GM12873 (cell line): ENCODE data around the gene GSDME.

Experiments
- TF ChIP-seq, protein P1 (sequence below): IDR thresholded peaks from 2 replicates; pipeline ENCODE4 v1.5.1; 2012; ENCODE audit warnings: low read depth, mild to moderate bottlenecking, moderate library complexity, low read length, control low read depth; ENCODE audit not compliant: insufficient read depth; ENCODE audit errors: missing control alignments

GSDME gene

GRCh38 chr7:24697416-24697815 lies 59.8 kb downstream of the GSDME start:
- TF ChIP-seq, protein P1, sequence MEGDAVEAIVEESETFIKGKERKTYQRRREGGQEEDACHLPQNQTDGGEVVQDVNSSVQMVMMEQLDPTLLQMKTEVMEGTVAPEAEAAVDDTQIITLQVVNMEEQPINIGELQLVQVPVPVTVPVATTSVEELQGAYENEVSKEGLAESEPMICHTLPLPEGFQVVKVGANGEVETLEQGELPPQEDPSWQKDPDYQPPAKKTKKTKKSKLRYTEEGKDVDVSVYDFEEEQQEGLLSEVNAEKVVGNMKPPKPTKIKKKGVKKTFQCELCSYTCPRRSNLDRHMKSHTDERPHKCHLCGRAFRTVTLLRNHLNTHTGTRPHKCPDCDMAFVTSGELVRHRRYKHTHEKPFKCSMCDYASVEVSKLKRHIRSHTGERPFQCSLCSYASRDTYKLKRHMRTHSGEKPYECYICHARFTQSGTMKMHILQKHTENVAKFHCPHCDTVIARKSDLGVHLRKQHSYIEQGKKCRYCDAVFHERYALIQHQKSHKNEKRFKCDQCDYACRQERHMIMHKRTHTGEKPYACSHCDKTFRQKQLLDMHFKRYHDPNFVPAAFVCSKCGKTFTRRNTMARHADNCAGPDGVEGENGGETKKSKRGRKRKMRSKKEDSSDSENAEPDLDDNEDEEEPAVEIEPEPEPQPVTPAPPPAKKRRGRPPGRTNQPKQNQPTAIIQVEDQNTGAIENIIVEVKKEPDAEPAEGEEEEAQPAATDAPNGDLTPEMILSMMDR, result no peak

DNA sequence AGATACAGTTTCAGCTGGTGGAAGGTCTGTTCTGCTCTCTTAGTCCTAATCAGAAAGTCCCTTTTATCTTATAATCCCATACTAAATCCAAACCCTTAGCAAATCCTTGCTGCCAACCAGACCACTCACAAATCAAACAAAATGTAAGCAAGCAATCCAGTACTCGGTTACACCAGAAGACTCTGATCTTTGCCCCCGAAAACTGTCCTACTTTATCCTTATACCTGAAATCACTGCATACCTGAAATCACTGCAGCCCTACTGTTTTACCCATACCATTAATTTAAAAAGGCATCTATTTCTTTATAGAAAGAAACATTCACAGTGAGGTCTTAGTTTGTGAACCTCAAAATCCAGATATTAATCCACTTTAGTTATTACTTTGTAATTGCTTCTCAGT lies 64.7 kb downstream of the GSDME start:
- TF ChIP-seq, protein P1, result no peak

DNA sequence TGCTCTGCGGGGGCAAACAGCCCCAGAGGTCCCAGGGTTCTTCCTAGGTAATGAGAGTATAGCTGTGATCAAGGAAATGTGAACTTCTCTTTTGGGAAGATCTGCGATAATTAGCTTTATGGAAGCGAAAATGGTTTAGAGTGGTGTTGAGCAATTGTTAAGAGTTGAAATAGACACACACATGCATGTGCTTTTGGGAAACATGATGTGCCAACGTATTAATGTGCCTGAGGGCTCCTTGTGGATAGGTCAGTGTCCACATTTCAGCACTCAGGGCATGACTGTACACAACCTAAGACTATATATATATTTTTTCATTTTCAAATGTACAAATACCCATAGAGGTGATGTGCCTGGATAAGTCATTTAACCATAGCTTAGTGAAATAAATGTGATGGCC lies 67.0 kb downstream of the GSDME start:
- TF ChIP-seq, protein P1, result no peak

DNA sequence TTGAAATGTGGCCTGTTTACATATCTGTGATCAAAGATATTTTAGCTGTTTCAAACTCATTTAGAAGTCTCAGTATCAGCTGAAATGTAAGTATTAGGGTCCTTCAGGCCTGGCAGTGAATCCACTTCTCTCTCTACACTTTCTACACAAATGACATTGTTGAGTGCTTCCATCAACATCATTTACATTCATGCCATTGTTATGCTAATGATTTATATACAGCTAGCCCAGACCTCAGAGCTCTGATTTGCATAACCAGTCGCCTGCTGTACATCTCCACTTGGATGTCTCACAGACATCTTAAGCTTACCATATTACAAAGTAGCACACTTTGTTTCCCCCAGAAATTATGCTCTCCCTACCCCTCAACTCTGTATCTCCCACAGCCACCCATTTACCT lies 71.6 kb downstream of the GSDME start:
- TF ChIP-seq, protein P1, result no peak

- TF ChIP-seq, protein P1, result no peak
These were observed 86.5 kb downstream of the GSDME start for GRCh38 chr7:24670782-24671181.

- TF ChIP-seq, protein P1, result no peak
These were observed 87.2 kb downstream of the GSDME start for GRCh38 chr7:24669971-24670591.

- TF ChIP-seq, protein P1, result no peak
These were observed 88.2 kb downstream of the GSDME start for GRCh38 chr7:24668927-24669635.
